Retinal pigment epithelial cell (primary cell): ENCODE results near the gene ITGBL1.
A peak's percentile ranks its signal among the peaks of the same experiment; 100 is the strongest.

Experiments
- DNase-seq: peaks from one replicate; pipeline ENCODE4 v3.0.0-alpha.2; 2010; ENCODE audit warnings: low read depth
- H3K4me3 ChIP-seq: 2 replicates; pipeline ENCODE4 v1.5.1; 2011; ENCODE audit warnings: mild to moderate bottlenecking, low read length, control low read depth, moderate library complexity
- CTCF ChIP-seq: conservative IDR thresholded peaks from 2 replicates; pipeline ENCODE4 v1.5.1; 2011; ENCODE audit warnings: low read depth, low read length, control low read depth, inconsistent platforms

Gene ITGBL1

GRCh38 chr13:101520672-101521071, 68.2 kb downstream of the ITGBL1 start:
- no peak overlapping the region for H3K4me3 ChIP-seq
- no peak for DNase-seq
- no peak for TF ChIP-seq CTCF

GRCh38 chr13:101521371-101521770, 68.9 kb downstream of the ITGBL1 start:
- DNase-seq: no peak
- H3K4me3 ChIP-seq: no peak overlapping the region
- TF ChIP-seq CTCF: no peak

DNA sequence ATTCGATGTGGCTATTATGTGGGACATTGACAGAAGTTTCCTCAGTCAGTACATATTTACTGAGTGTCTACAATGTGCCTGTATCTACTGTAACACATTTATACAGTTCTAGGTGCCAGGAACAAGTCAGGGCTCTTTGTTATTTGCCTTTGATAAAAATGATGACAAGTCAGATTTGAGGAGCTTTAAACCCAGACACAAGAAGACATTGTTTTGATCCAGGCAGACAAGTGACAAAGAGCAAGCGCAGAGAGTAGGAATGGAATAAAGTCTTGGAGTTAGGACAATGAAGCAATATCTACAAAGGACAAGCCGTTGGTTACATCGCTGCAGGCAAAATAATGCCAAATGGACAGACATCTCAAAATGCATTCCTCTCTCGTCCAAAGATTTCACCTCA, 70.1 kb downstream of the ITGBL1 start:
- TF ChIP-seq CTCF: no peak
- DNase-seq: no peak

GRCh38 chr13:101523154-101524131, 71.0 kb downstream of the ITGBL1 start:
- TF ChIP-seq CTCF: no peak
- no peak overlapping the region for H3K4me3 ChIP-seq
- DNase-seq: peak; percentile 38

More for the DNA sequence above, 70.1 kb downstream of the ITGBL1 start:
- H3K4me3 ChIP-seq: no peak overlapping the region

DNA sequence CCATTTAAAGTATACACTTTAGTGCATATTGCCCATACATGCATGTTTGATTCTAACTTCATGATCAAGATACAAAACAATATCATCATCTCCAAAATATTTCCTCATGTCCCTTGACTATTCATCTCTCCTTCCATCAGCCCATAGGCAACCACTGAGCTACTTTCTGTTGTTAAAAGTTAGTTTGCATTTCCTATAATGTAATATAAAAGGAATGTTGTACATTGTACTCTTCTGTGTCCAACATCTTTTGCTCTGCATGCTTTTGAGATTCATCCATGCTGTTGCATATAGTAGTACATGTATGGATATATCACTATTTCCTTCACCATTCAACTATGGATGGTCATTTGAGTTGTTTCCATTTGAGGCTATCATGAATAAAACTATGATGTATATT, 74.7 kb downstream of the ITGBL1 start:
- DNase-seq: no peak
- TF ChIP-seq CTCF: no peak
- no peak overlapping the region for H3K4me3 ChIP-seq

DNA sequence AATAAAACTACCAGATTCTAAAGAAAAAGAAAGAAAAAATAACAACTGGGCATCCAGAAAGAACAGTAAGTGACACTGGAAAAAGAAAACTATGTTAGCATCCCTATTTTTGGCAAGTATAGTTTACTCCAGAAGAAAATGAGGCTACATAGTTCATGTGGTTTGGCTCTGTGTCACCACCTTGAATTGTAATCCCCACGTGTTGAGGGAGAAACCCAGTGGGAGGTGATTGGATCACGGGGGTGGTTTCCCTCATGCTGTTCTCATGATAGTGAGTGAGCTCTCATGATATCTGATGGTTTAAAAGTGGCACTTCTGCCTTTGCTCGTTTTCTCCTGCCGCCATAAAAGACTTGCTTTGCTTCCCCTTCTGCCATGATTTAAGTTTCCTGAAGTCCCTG, 76.9 kb downstream of the ITGBL1 start:
- no peak overlapping the region for H3K4me3 ChIP-seq
- peak; percentile 59 for DNase-seq

More for the DNA sequence above, 76.9 kb downstream of the ITGBL1 start:
- TF ChIP-seq CTCF: no peak
